ENCODE measurements around the gene GLRA3. TPM values are rescaled to one million over a fixed set of nuclear protein-coding genes. Genes with fewer than 3 reads are reported as not detected.

GLRA3 gene
- total and polyA plus RNA-seq, 2 donors (not counting 3 experiments of a cell fraction or from before 2014, with no cell fraction given), result not detected

DNA sequence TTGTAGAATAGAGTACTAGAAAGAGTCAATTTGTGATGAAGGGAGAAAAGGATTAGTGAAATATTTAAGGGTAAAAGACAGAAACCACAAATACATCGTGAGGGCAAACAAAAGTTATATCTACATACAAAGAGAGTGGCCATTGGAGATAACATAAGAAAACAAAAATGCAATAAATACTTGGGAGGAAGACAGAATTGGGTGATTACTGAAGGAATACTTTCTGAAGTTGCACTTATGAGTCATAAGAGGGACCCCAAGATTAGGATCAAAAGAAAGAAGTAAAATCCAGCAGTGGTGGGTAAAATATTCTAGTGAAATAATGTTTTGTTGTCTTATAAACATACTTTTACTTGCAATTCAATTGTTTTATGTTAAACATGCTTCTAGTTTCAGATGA lies 53.7 kb downstream of the GLRA3 start:
- Histone ChIP-seq H3K9ac (replicated peaks; ENCODE audit: extremely low read depth, insufficient read depth, low read length) (no peak overlapping the region), H3K36me3 (ENCODE audit: control insufficient read depth in 2 of 2, extremely low read depth in 1 of 2, insufficient read depth in 2 of 2, low read length in 2 of 2) (no peaks in the 10 kb centered on the region), H3K4me1 (ENCODE audit: control insufficient read depth, extremely low read depth, insufficient read depth, low read length) (no peaks in the 10 kb centered on the region), H3K27me3 (ENCODE audit: control insufficient read depth in 2 of 2, insufficient read depth in 2 of 2, low read length in 2 of 2) (no peaks in the 10 kb centered on the region), H3K4me3 (replicated peaks in 1 of 3; ENCODE audit: insufficient read depth in 1 of 3, low read depth in 1 of 3, low read length in 3 of 3) (no peak overlapping the region), H3K9me1 (replicated peaks; ENCODE audit: control insufficient read depth, extremely low read depth, insufficient read depth, low read length) (no peaks in the 10 kb centered on the region), H3K79me2 (ENCODE audit: control insufficient read depth, insufficient read depth, low read length) (no peaks in the 10 kb centered on the region), H3K9me3 (replicated peaks; ENCODE audit: control insufficient read depth, insufficient read depth, low read length) (no peaks in the 10 kb centered on the region), H4K20me1 (replicated peaks; ENCODE audit: control insufficient read depth, extremely low read depth, insufficient read depth, low read length) (no peaks in the 10 kb centered on the region), H2AFZ (ENCODE audit: low read depth, low read length) (no peak overlapping the region), H3K4me2 (ENCODE audit: insufficient read depth, low read length) (no peak overlapping the region), H3K27ac (ENCODE audit: insufficient read depth, low read depth, low read length) (no peak overlapping the region)
- CTCF ChIA-PET, result no interaction called here
- POLR2A ChIA-PET, result no interaction called here
- no peak for TF ChIP-seq EZH2 (IDR thresholded peaks at IDR 0.05; ENCODE audit: borderline replicate concordance, low read depth, low read length, severe bottlenecking)
- TF ChIP-seq JUN (IDR thresholded peaks at IDR 0.05; ENCODE audit: borderline replicate concordance, insufficient read depth, insufficient read length, low read depth), result no peak
- no peak for TF ChIP-seq MYC (IDR thresholded peaks at IDR 0.05; ENCODE audit: low read depth, low read length)
- TF ChIP-seq POLR2AphosphoS5 (IDR thresholded peaks at IDR 0.05; ENCODE audit: insufficient read depth, low read depth, low read length), result no peak
- no peak for TF ChIP-seq GATA2 (IDR thresholded peaks at IDR 0.05; ENCODE audit: insufficient read depth, insufficient read length, low read depth, low read length)
- no peak for TF ChIP-seq FOS (IDR thresholded peaks at IDR 0.05; ENCODE audit: borderline replicate concordance, insufficient read depth, low read length)
- no peak for TF ChIP-seq POLR2A (IDR thresholded peaks at IDR 0.05; ENCODE audit: low read depth, low read length)
- TF ChIP-seq, protein P1, sequence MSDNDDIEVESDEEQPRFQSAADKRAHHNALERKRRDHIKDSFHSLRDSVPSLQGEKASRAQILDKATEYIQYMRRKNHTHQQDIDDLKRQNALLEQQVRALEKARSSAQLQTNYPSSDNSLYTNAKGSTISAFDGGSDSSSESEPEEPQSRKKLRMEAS (IDR thresholded peaks at IDR 0.05; ENCODE audit: insufficient read depth, insufficient read length), result no peak
- TF ChIP-seq, protein P2, sequence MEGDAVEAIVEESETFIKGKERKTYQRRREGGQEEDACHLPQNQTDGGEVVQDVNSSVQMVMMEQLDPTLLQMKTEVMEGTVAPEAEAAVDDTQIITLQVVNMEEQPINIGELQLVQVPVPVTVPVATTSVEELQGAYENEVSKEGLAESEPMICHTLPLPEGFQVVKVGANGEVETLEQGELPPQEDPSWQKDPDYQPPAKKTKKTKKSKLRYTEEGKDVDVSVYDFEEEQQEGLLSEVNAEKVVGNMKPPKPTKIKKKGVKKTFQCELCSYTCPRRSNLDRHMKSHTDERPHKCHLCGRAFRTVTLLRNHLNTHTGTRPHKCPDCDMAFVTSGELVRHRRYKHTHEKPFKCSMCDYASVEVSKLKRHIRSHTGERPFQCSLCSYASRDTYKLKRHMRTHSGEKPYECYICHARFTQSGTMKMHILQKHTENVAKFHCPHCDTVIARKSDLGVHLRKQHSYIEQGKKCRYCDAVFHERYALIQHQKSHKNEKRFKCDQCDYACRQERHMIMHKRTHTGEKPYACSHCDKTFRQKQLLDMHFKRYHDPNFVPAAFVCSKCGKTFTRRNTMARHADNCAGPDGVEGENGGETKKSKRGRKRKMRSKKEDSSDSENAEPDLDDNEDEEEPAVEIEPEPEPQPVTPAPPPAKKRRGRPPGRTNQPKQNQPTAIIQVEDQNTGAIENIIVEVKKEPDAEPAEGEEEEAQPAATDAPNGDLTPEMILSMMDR (IDR thresholded peaks at IDR 0.05; ENCODE audit: extremely low read depth in 1 of 2, insufficient read depth in 1 of 2, low read depth in 1 of 2, low read length in 2 of 2), result no peak
- FAIRE-seq, result no peak
- BruUV-seq (replicated peaks), result no TSS peak
- dilution Hi-C loops (cut with MboI; ENCODE audit: extremely low pct_ligation_motif_present, low sequenced_read_pairs) (no loop called here), intact Hi-C loops (cut with micrococcal nuclease) (no loop called here)
- DNase-seq (ENCODE audit: low read depth, low spot score), result no peak
